Measurements from ENCODE around the gene RNF224.

- TF ChIP-seq, protein P1, sequence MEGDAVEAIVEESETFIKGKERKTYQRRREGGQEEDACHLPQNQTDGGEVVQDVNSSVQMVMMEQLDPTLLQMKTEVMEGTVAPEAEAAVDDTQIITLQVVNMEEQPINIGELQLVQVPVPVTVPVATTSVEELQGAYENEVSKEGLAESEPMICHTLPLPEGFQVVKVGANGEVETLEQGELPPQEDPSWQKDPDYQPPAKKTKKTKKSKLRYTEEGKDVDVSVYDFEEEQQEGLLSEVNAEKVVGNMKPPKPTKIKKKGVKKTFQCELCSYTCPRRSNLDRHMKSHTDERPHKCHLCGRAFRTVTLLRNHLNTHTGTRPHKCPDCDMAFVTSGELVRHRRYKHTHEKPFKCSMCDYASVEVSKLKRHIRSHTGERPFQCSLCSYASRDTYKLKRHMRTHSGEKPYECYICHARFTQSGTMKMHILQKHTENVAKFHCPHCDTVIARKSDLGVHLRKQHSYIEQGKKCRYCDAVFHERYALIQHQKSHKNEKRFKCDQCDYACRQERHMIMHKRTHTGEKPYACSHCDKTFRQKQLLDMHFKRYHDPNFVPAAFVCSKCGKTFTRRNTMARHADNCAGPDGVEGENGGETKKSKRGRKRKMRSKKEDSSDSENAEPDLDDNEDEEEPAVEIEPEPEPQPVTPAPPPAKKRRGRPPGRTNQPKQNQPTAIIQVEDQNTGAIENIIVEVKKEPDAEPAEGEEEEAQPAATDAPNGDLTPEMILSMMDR (IDR thresholded peaks at IDR 0.05; ENCODE audit: low read depth, low read length, missing input control), result no peak
- no peak for TF ChIP-seq RAD21 (IDR thresholded peaks at IDR 0.05)
- TF ChIP-seq SP1 (IDR thresholded peaks at IDR 0.05), result no peak
- TF ChIP-seq YY1 (IDR thresholded peaks at IDR 0.05), result no peak
- TF ChIP-seq TAF1 (conservative IDR thresholded peaks at IDR 0.05), result no peak
- TF ChIP-seq HNF4G (IDR thresholded peaks at IDR 0.05), result no peak
- TF ChIP-seq REST (IDR thresholded peaks at IDR 0.05), result no peak
- no peak for TF ChIP-seq GABPA (IDR thresholded peaks at IDR 0.05 in 1 of 2, conservative IDR thresholded peaks at IDR 0.05 in 1 of 2)
- TF ChIP-seq, protein P2, sequence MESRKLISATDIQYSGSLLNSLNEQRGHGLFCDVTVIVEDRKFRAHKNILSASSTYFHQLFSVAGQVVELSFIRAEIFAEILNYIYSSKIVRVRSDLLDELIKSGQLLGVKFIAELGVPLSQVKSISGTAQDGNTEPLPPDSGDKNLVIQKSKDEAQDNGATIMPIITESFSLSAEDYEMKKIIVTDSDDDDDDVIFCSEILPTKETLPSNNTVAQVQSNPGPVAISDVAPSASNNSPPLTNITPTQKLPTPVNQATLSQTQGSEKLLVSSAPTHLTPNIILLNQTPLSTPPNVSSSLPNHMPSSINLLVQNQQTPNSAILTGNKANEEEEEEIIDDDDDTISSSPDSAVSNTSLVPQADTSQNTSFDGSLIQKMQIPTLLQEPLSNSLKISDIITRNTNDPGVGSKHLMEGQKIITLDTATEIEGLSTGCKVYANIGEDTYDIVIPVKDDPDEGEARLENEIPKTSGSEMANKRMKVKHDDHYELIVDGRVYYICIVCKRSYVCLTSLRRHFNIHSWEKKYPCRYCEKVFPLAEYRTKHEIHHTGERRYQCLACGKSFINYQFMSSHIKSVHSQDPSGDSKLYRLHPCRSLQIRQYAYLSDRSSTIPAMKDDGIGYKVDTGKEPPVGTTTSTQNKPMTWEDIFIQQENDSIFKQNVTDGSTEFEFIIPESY (IDR thresholded peaks at IDR 0.05), result no peak
- no peak for TF ChIP-seq JUND (IDR thresholded peaks at IDR 0.05)
- TF ChIP-seq NR2F2 (IDR thresholded peaks at IDR 0.05), result no peak
- no peak for TF ChIP-seq EGR1 (IDR thresholded peaks at IDR 0.05; ENCODE audit: low read depth in 2 of 2)
- TF ChIP-seq RXRA (IDR thresholded peaks at IDR 0.05), result no peak
These were observed 35.6 kb downstream of the RNF224 start for GRCh38 chr9:137262909-137263285.
